Loucy (cell line): ENCODE results near the gene PLA2G7.

ENCODE experiments used
- H2AFZ ChIP-seq: fragments of 200-600 bp; sonication (generic); 2 replicates; pipeline ENCODE4 v1.6.0; 2016; ENCODE audit warnings: antibody characterized with exemption, mild to moderate bottlenecking, low read length, moderate library complexity
- H3F3A ChIP-seq: fragments of 200-600 bp; 2 replicates; pipeline ENCODE4 v1.6.0; 2016; ENCODE audit warnings: antibody characterized with exemption, low read depth, mild to moderate bottlenecking
- H3K27me3 ChIP-seq: fragments of 200-600 bp; sonication (generic); 2 replicates; pipeline ENCODE4 v1.6.1; 2014; ENCODE audit warnings: low read length, mild to moderate bottlenecking; ENCODE audit not compliant: insufficient read depth, poor library complexity, severe bottlenecking
- H3K36me3 ChIP-seq: fragments of 200-600 bp; sonication (generic); 2 replicates; pipeline ENCODE4 v1.6.1; 2016; ENCODE audit warnings: low read length; ENCODE audit not compliant: insufficient read depth
- H3K4me1 ChIP-seq: fragments of 200-600 bp; sonication (generic); 2 replicates; pipeline ENCODE4 v1.5.1; 2014; ENCODE audit warnings: low read length, mild to moderate bottlenecking; ENCODE audit not compliant: insufficient read depth, poor library complexity, severe bottlenecking
- H3K4me2 ChIP-seq: fragments of 200-600 bp; sonication (generic); 2 replicates; pipeline ENCODE4 v1.6.0; 2014; ENCODE audit warnings: antibody characterized with exemption, low read length, low read depth, mild to moderate bottlenecking; ENCODE audit not compliant: poor library complexity, severe bottlenecking
- H3K4me3 ChIP-seq: fragments of 200-600 bp; sonication (generic); 2 replicates; pipeline ENCODE4 v1.5.1; 2014; ENCODE audit warnings: low read length, mild to moderate bottlenecking, mixed read lengths; ENCODE audit not compliant: poor library complexity, severe bottlenecking
- H3K79me2 ChIP-seq: fragments of 200-600 bp; sonication (generic); 2 replicates; pipeline ENCODE4 v1.6.1; 2014; ENCODE audit warnings: low read length; ENCODE audit not compliant: insufficient read depth
- H3K9ac ChIP-seq: fragments of 200-600 bp; sonication (generic); 2 replicates; pipeline ENCODE4 v1.6.0; 2014; ENCODE audit warnings: mild to moderate bottlenecking, low read depth, low read length, moderate library complexity; ENCODE audit not compliant: poor library complexity, severe bottlenecking
- H3K9me2 ChIP-seq: fragments of 200-600 bp; sonication (generic); replicated peaks from 2 replicates; pipeline ENCODE4 v1.6.1; 2016; ENCODE audit warnings: low read depth, low read length, mixed read lengths
- H3K9me3 ChIP-seq: fragments of 200-600 bp; sonication (generic); 2 replicates; pipeline ENCODE4 v1.6.1; 2014; ENCODE audit warnings: mild to moderate bottlenecking, antibody characterized with exemption, low read length, low read depth; ENCODE audit not compliant: insufficient read depth
- H4K20me1 ChIP-seq: fragments of 200-600 bp; sonication (generic); 2 replicates; pipeline ENCODE4 v1.6.0; 2014; ENCODE audit warnings: antibody characterized with exemption, low read length, mild to moderate bottlenecking; ENCODE audit not compliant: insufficient read depth, poor library complexity, severe bottlenecking
- CTCF ChIP-seq: fragments of 200-600 bp; sonication (generic); conservative IDR thresholded peaks from 2 replicates; pipeline ENCODE4 v1.5.1; 2014; ENCODE audit warnings: mild to moderate bottlenecking, antibody characterized with exemption, low read length
- EZH2phosphoT487 ChIP-seq: fragments of 200-600 bp; IDR thresholded peaks from 2 replicates; pipeline ENCODE4 v1.6.1; 2018; ENCODE audit warnings: antibody characterized with exemption, mild to moderate bottlenecking, moderate library complexity, borderline replicate concordance

The PLA2G7 gene

DNA sequence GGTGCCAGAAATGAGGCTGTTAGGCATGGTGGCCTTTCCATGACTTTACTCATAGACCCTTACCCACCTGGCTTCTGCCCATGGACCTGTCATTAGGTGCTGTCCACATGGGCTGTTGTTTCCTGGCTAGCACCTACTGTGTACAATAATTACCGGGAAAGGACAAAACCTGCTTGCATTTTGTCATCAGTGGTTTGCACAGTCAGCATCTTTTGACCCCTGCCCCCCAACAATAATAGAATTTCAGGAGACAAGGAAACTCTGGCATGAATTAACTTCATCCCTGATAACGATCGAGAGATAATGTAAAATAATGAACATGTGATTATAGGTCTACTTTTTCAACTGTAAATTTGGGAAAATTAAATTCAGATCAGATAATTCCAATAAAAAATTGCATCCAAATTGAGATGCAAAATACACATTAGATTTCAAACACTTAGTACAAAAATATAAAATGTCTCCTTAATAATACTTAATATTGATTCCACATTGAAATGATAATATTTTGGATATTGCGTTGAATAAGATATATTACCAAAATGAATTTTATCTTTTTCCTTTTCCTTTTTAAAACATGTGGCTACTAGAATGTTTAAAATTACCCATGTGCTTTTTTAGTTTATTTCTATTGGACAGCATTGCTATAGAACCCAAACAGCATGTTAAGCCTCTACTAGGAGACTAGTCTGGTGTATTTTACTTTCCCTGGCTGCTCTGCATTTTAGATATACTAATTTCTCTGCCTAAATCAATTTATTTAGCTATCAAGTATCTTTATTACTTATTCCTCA, 24.0 kb upstream of the PLA2G7 start:
- Histone ChIP-seq H3K36me3 (no peaks in the 10 kb centered on the region), H3K4me3 (no peak overlapping the region), H3K79me2 (no peaks in the 10 kb centered on the region), H3K9ac (no peak overlapping the region), H4K20me1 (no peaks in the 10 kb centered on the region), H3K4me2 (no peak overlapping the region), H3K27me3 (no peaks in the 10 kb centered on the region), H2AFZ (no peak overlapping the region), H3K9me3 (no peaks in the 10 kb centered on the region), H3F3A (no peaks in the 10 kb centered on the region), H3K9me2 (no peaks in the 10 kb centered on the region), H3K4me1 (no peaks in the 10 kb centered on the region)
- TF ChIP-seq CTCF, result no peak
- no peak for TF ChIP-seq EZH2phosphoT487

GRCh38 chr6:46757214-46757596, 22.0 kb upstream of the PLA2G7 start:
- Histone ChIP-seq H2AFZ (no peak overlapping the region), H3K27me3 (no peaks in the 10 kb centered on the region), H3K4me1 (no peaks in the 10 kb centered on the region), H4K20me1 (no peaks in the 10 kb centered on the region), H3K9me3 (no peaks in the 10 kb centered on the region), H3K36me3 (no peaks in the 10 kb centered on the region), H3K4me3 (no peak overlapping the region), H3K4me2 (no peak overlapping the region), H3K9me2 (no peaks in the 10 kb centered on the region), H3F3A (no peaks in the 10 kb centered on the region), H3K79me2 (no peaks in the 10 kb centered on the region), H3K9ac (no peak overlapping the region)
- TF ChIP-seq EZH2phosphoT487 (no peak), CTCF (no peak)

- H3F3A ChIP-seq, result no peaks in the 10 kb centered on the region
- H3K36me3 ChIP-seq, result no peaks in the 10 kb centered on the region
- H3K4me1 ChIP-seq, result no peaks in the 10 kb centered on the region
- H3K4me2 ChIP-seq, result no peak overlapping the region
- no peak overlapping the region for H3K4me3 ChIP-seq
- TF ChIP-seq CTCF, result no peak
- no peak for TF ChIP-seq EZH2phosphoT487
- no peak overlapping the region for H2AFZ ChIP-seq
- H3K27me3 ChIP-seq, result no peaks in the 10 kb centered on the region
- H3K79me2 ChIP-seq, result no peaks in the 10 kb centered on the region
- H4K20me1 ChIP-seq, result no peaks in the 10 kb centered on the region
- no peaks in the 10 kb centered on the region for H3K9me2 ChIP-seq
- no peaks in the 10 kb centered on the region for H3K9me3 ChIP-seq
- H3K9ac ChIP-seq, result no peak overlapping the region
Observed at GRCh38 chr6:46756469-46757213, 21.5 kb upstream of the PLA2G7 start.
